ENCODE measurements around the gene MAP3K9.

- no peak for TF ChIP-seq EZH2 (IDR thresholded peaks at IDR 0.05; ENCODE audit: low read depth)
- TF ChIP-seq, protein P1, sequence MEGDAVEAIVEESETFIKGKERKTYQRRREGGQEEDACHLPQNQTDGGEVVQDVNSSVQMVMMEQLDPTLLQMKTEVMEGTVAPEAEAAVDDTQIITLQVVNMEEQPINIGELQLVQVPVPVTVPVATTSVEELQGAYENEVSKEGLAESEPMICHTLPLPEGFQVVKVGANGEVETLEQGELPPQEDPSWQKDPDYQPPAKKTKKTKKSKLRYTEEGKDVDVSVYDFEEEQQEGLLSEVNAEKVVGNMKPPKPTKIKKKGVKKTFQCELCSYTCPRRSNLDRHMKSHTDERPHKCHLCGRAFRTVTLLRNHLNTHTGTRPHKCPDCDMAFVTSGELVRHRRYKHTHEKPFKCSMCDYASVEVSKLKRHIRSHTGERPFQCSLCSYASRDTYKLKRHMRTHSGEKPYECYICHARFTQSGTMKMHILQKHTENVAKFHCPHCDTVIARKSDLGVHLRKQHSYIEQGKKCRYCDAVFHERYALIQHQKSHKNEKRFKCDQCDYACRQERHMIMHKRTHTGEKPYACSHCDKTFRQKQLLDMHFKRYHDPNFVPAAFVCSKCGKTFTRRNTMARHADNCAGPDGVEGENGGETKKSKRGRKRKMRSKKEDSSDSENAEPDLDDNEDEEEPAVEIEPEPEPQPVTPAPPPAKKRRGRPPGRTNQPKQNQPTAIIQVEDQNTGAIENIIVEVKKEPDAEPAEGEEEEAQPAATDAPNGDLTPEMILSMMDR (conservative IDR thresholded peaks at IDR 0.05), result no peak
These were observed 29.6 kb downstream of the MAP3K9 start for GRCh38 chr14:70779667-70780066.

Measured in PC-9 (cell line).